HG02870 (cell line): Measurements from ENCODE around the gene DLX1.
A peak's percentile ranks its signal among the peaks of the same experiment; 100 is the strongest.

Experiments
- ATAC-seq: cut with Tn5 transposase; IDR thresholded peaks from one replicate; pipeline ENCODE4 v1.9.1; 2021; ENCODE audit warnings: mild to moderate bottlenecking, moderate library complexity; ENCODE audit not compliant: unreplicated experiment

The DLX1 gene

GRCh38 chr2:172096626-172097547 is 11.6 kb downstream of the DLX1 start:
- ATAC-seq = no peak

GRCh38 chr2:172097557-172098131 is 12.3 kb downstream of the DLX1 start:
- ATAC-seq = no peak

- ATAC-seq = no peak
These were observed 13.0 kb downstream of the DLX1 start for GRCh38 chr2:172098287-172098649.

- no peak for ATAC-seq
These were observed 13.6 kb downstream of the DLX1 start for GRCh38 chr2:172098650-172099471.

GRCh38 chr2:172099472-172100079 is 14.3 kb downstream of the DLX1 start:
- no peak for ATAC-seq

- no peak for ATAC-seq
These were observed 15.0 kb downstream of the DLX1 start for GRCh38 chr2:172100080-172100934.

- no peak for ATAC-seq
These were observed 15.9 kb downstream of the DLX1 start for GRCh38 chr2:172100935-172101820.

- ATAC-seq = no peak
These were observed 16.6 kb downstream of the DLX1 start for GRCh38 chr2:172101821-172102390.

- ATAC-seq = peak; percentile 67
These were observed 17.4 kb downstream of the DLX1 start, which contains the start of gene DLX2 for GRCh38 chr2:172102391-172103359. DLX2 (minus strand) TSS chr2:172102900; CDS start chr2:172102538, 362 bp downstream.

GRCh38 chr2:172103471-172104272 is 18.4 kb downstream of the DLX1 start:
- ATAC-seq = no peak

- no peak for ATAC-seq
These were observed 20.3 kb downstream of the DLX1 start for GRCh38 chr2:172105471-172106107.

GRCh38 chr2:172106108-172106961 is 21.0 kb downstream of the DLX1 start:
- ATAC-seq = no peak

- ATAC-seq = no peak
These were observed 22.6 kb downstream of the DLX1 start for GRCh38 chr2:172107690-172108586.

GRCh38 chr2:172108587-172108930 is 23.3 kb downstream of the DLX1 start:
- no peak for ATAC-seq
